ENCODE measurements around the gene LTA. TPM values are rescaled to one million over a fixed set of nuclear protein-coding genes. Genes with fewer than 3 reads are reported as not detected.

Gene LTA
- polyA plus RNA-seq, 1 donor (not counting 4 experiments of a cell fraction or from before 2014, with no cell fraction given), result 0.04 TPM

DNA sequence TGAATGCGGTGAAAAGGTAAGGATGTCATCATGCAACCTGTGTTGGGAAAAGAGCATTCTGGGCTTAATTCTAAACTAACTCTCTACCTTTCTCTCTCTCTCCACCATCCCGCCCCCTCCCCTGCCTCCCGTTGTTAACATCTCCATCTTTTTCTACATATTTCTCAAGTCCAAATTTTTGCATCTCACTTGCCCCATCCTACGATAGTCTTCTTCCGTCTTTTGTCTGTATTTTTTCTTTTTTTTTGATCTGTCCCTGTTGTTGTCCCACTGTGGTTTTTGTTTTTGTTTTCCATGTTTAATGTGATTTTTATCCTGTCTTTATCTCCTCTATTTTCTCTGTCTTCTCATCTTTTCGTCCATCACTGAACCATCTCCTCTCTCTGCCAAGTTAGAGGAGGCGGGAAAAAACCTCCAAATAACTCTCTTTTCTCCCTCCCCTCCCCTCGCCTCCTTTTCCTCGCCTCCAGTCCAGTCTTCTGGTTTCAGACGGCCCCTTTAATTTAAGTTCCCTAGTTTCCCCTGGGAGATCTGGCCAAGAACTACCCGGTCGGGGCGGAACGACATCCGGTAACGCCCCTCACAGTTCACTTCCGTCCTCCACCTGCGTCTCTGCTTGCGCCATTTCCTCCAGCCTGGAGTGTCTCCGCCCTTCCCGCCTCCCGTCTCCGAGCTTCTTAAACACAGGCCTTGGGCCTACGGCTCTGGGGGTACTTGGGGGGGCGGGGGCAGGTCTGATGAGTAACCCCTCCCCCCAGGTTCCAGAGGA, 24.9 kb upstream of the LTA start, which contains the start of gene NFKBIL1:
TSS of gene NFKBIL1 (plus strand) at position 651 of the 769 bp plus-strand sequence. CDS start at position 738, 87 bp downstream.
- Histone ChIP-seq H3K9ac (ENCODE audit: control insufficient read depth, extremely low read depth, insufficient read depth, low read length) (peak within 1 kb of the TSS; percentile 89), H3K27ac (ENCODE audit: control insufficient read depth, insufficient read depth, low read length) (peak within 1 kb of the TSS; percentile 86), H3K4me3 (ENCODE audit: control insufficient read depth in 2 of 3, extremely low read depth in 1 of 3, insufficient read depth in 2 of 3, low read depth in 1 of 3, low read length in 3 of 3) (peak within 1 kb of the TSS; percentile 55 to 86 (median 85)), H2AFZ (ENCODE audit: control insufficient read depth, low read length) (peak within 1 kb of the TSS; percentile 93), H3K4me2 (ENCODE audit: control insufficient read depth, extremely low read depth, insufficient read depth, low read depth, low read length) (peak within 1 kb of the TSS; percentile 98), H3K9me1 (ENCODE audit: control insufficient read depth, extremely low read depth, insufficient read depth, low read length) (no peaks in the 10 kb centered on the region), H3K4me1 (ENCODE audit: control insufficient read depth, extremely low read depth, insufficient read depth, low read length) (peaks cover 15% of the 10 kb centered on the region), H3K9me3 (ENCODE audit: control insufficient read depth, low read depth, low read length) (no peaks in the 10 kb centered on the region), H3K79me2 (ENCODE audit: control insufficient read depth, insufficient read depth, low read length) (peaks cover 15% of the 10 kb centered on the region), H3K27me3 (ENCODE audit: control insufficient read depth, extremely low read depth, insufficient read depth, low read length) (no peaks in the 10 kb centered on the region), H4K20me1 (ENCODE audit: control insufficient read depth, extremely low read depth, insufficient read depth, low read length) (no peaks in the 10 kb centered on the region), H3K36me3 (ENCODE audit: control insufficient read depth in 2 of 2, extremely low read depth in 1 of 2, insufficient read depth in 2 of 2, low read length in 2 of 2) (peaks cover 13% of the 10 kb centered on the region in 2 experiments)
- DNase-seq (ENCODE audit: low read depth, low spot score) (peak; percentile 57), FAIRE-seq (peak; percentile 51)
- TF ChIP-seq EZH2 (IDR thresholded peaks at IDR 0.05; ENCODE audit: low read length), result no peak
- TF ChIP-seq, protein P1, sequence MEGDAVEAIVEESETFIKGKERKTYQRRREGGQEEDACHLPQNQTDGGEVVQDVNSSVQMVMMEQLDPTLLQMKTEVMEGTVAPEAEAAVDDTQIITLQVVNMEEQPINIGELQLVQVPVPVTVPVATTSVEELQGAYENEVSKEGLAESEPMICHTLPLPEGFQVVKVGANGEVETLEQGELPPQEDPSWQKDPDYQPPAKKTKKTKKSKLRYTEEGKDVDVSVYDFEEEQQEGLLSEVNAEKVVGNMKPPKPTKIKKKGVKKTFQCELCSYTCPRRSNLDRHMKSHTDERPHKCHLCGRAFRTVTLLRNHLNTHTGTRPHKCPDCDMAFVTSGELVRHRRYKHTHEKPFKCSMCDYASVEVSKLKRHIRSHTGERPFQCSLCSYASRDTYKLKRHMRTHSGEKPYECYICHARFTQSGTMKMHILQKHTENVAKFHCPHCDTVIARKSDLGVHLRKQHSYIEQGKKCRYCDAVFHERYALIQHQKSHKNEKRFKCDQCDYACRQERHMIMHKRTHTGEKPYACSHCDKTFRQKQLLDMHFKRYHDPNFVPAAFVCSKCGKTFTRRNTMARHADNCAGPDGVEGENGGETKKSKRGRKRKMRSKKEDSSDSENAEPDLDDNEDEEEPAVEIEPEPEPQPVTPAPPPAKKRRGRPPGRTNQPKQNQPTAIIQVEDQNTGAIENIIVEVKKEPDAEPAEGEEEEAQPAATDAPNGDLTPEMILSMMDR (optimal IDR thresholded peaks at IDR 0.05 in 1 of 3, IDR thresholded peaks at IDR 0.05 in 1 of 3, conservative IDR thresholded peaks at IDR 0.05 in 1 of 3; ENCODE audit: extremely low read depth in 1 of 3, insufficient read depth in 2 of 3, low read length in 3 of 3), result peak in 1 of 3 experiments; percentile 1
- dilution Hi-C loops (cut with MboI; ENCODE audit: extremely low pct_ligation_motif_present, low sequenced_read_pairs), result no loop called here

DNA sequence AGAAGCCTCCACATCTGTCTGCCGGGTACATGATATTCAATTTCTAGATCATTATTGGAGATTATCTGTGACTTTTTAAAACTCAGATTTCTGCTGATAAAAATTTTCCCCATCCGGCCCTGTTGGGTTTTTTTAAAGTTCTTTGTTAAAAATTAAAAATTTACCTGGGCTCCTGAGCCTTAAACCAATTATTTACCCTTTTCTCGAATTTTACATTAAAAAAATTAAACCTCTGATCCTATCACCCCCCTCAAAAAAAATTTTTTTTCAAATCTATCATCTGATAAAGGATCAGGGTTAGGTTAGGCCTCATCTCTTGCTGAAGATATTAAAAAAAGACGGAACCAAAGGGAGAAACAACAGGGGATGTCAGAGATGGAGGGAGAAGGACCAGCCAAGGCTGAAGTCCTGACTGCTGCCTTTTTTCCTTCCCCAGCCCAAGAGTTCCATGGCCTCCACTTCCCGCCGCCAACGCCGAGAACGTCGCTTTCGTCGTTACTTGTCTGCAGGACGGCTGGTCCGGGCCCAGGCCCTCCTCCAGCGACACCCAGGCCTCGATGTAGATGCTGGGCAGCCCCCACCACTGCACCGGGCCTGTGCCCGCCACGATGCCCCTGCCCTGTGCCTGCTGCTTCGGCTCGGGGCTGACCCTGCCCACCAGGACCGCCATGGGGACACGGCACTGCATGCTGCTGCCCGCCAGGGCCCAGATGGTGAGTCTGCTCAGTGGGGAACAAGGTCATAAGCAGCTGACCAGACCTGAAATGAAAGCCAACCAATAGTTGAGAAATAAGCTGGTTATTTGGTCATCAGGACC, 24.2 kb upstream of the LTA start:
- Histone ChIP-seq H3K4me2 (ENCODE audit: control insufficient read depth, extremely low read depth, insufficient read depth, low read depth, low read length) (peak overlapping the region; percentile 98), H3K36me3 (ENCODE audit: control insufficient read depth in 2 of 2, extremely low read depth in 1 of 2, insufficient read depth in 2 of 2, low read length in 2 of 2) (peaks cover 13% of the 10 kb centered on the region in 2 experiments), H3K79me2 (ENCODE audit: control insufficient read depth, insufficient read depth, low read length) (peaks cover 15% of the 10 kb centered on the region), H2AFZ (ENCODE audit: control insufficient read depth, low read length) (peak overlapping the region; percentile 33), H3K9me3 (ENCODE audit: control insufficient read depth, low read depth, low read length) (no peaks in the 10 kb centered on the region), H4K20me1 (ENCODE audit: control insufficient read depth, extremely low read depth, insufficient read depth, low read length) (no peaks in the 10 kb centered on the region), H3K27me3 (ENCODE audit: control insufficient read depth, extremely low read depth, insufficient read depth, low read length) (no peaks in the 10 kb centered on the region), H3K4me1 (ENCODE audit: control insufficient read depth, extremely low read depth, insufficient read depth, low read length) (peaks cover 13% of the 10 kb centered on the region), H3K9me1 (ENCODE audit: control insufficient read depth, extremely low read depth, insufficient read depth, low read length) (no peaks in the 10 kb centered on the region), H3K4me3 (ENCODE audit: control insufficient read depth in 2 of 3, extremely low read depth in 1 of 3, insufficient read depth in 2 of 3, low read depth in 1 of 3, low read length in 3 of 3) (peak overlapping the region; percentile 55 to 86 (median 85)), H3K27ac (ENCODE audit: control insufficient read depth, insufficient read depth, low read length) (peak overlapping the region; percentile 86), H3K9ac (ENCODE audit: control insufficient read depth, extremely low read depth, insufficient read depth, low read length) (peak overlapping the region; percentile 89)
- DNase-seq (ENCODE audit: low read depth, low spot score) (no peak), FAIRE-seq (no peak)
- dilution Hi-C loops (cut with MboI; ENCODE audit: extremely low pct_ligation_motif_present, low sequenced_read_pairs), result no loop called here
- TF ChIP-seq, protein P1 (optimal IDR thresholded peaks at IDR 0.05 in 1 of 3, IDR thresholded peaks at IDR 0.05 in 1 of 3, conservative IDR thresholded peaks at IDR 0.05 in 1 of 3; ENCODE audit: extremely low read depth in 1 of 3, insufficient read depth in 2 of 3, low read length in 3 of 3), result no peak
- no peak for TF ChIP-seq EZH2 (IDR thresholded peaks at IDR 0.05; ENCODE audit: low read length)

Data from keratinocyte (primary cell).